Prostate gland (tissue), 2 donors: Measurements from ENCODE around the gene UBE2J1. TPM values are rescaled to one million over a fixed set of nuclear protein-coding genes. Genes with fewer than 3 reads are reported as not detected.

Experiments used
- DNase-seq: peaks from one replicate; pipeline ENCODE4 v3.0.0-alpha.2; 2019; ENCODE audit warnings: low spot score
- H3K27ac ChIP-seq, 2 donors: fragments of 200-600 bp; sonication (generic); 2 replicates each; pipeline ENCODE4 v1.5.1; 2017 to 2019
- H3K27me3 ChIP-seq: fragments of 200-600 bp; sonication (generic); replicated peaks from 2 replicates; pipeline ENCODE4 v1.5.1; 2019; ENCODE audit not compliant: insufficient read depth
- H3K36me3 ChIP-seq, 2 donors: fragments of 200-600 bp; sonication (generic); 1 replicate in 1 of 2; 2 replicates in 1 of 2; pipeline versions ENCODE4 v1.5.1 to v1.8.1; 2017 to 2019
- H3K4me1 ChIP-seq: fragments of 200-600 bp; sonication (generic); replicated peaks from 2 replicates; pipeline ENCODE4 v1.5.1; 2019
- H3K4me3 ChIP-seq, 2 donors: fragments of 200-600 bp; sonication (generic); 2 replicates each; pipeline ENCODE4 v1.5.1; 2017 to 2019
- H3K9me3 ChIP-seq: fragments of 200-600 bp; sonication (generic); 2 replicates; pipeline ENCODE4 v1.5.1; 2017
- POLR2A ChIP-seq: fragments of 450-650 bp; IDR thresholded peaks from one replicate; pipeline ENCODE4 v1.6.1; 2016; ENCODE audit warnings: antibody characterized with exemption, mild to moderate bottlenecking
- POLR2AphosphoS5 ChIP-seq: sonication (generic); formaldehyde crosslinking; IDR thresholded peaks from one replicate; pipeline ENCODE4 v1.6.1; 2017; ENCODE audit warnings: antibody characterized with exemption
- WGBS: methylation state at CpG from one replicate; pipeline ENCODE4 v1.1.5; 2018; 5-methylcytosine and 5-hydroxymethylcytosine counted together
- intact Hi-C: fragments of 100-400 bp; cut with DNase I; formaldehyde crosslinking; loops from one replicate; pipeline ENCODE4 v1.14.2; 2022
- total RNA-seq, 2 donors: library from RNA; depleted of rRNA; stranded (reverse); fragments of >200 nt; gene quantifications; one replicate each; pipeline ENCODE4 v1.1.0, GENCODE V29; 2016
- TF ChIP-seq, protein P1 (sequence below), 4 experiments: fragments of 200-600 bp in 2 of 4; fragments of 450-650 bp in 2 of 4; sonication (generic) in 2 of 4; IDR thresholded peaks; 1 replicate in 3 of 4; 2 replicates in 1 of 4; pipeline ENCODE4 v1.5.1; 2016 to 2019; ENCODE audit warnings: antibody characterized with exemption in 4 of 4, mild to moderate bottlenecking in 2 of 4, moderate library complexity in 2 of 4

Gene UBE2J1
- total RNA-seq, 2 donors from 2014 or later = 31.7 to 98.4 TPM

DNA sequence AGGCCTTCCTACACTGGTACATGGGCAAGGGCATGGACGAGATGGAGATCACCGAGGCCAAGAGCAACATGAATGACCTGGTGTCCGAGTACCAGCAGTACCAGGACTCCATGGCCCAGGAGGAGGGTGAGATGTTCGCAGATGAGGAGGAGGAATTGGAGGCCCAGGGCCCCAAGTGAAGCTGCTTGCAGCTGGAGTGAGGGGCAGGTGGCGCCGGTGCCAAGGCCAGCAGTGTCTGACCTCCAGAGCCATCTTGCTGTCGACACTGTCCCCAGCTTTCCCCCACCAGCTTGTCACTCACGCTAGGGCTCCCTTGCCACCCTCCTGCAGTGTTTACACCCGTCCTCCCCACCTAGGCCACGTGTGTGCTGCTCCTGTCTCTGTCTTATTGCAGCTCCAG, 49.6 kb downstream of the UBE2J1 start:
- DNase-seq = no peak
- 91% methylated on average over 10 of the region's 10 CpGs for WGBS
- Histone ChIP-seq H3K27me3 (no peaks in the 10 kb centered on the region), H3K4me1 (no peaks in the 10 kb centered on the region), H3K36me3 (no peaks in the 10 kb centered on the region), H3K27ac (no peak overlapping the region), H3K9me3 (no peaks in the 10 kb centered on the region), H3K4me3 (no peak overlapping the region)
- no peak for TF ChIP-seq POLR2A
- TF ChIP-seq, protein P1, sequence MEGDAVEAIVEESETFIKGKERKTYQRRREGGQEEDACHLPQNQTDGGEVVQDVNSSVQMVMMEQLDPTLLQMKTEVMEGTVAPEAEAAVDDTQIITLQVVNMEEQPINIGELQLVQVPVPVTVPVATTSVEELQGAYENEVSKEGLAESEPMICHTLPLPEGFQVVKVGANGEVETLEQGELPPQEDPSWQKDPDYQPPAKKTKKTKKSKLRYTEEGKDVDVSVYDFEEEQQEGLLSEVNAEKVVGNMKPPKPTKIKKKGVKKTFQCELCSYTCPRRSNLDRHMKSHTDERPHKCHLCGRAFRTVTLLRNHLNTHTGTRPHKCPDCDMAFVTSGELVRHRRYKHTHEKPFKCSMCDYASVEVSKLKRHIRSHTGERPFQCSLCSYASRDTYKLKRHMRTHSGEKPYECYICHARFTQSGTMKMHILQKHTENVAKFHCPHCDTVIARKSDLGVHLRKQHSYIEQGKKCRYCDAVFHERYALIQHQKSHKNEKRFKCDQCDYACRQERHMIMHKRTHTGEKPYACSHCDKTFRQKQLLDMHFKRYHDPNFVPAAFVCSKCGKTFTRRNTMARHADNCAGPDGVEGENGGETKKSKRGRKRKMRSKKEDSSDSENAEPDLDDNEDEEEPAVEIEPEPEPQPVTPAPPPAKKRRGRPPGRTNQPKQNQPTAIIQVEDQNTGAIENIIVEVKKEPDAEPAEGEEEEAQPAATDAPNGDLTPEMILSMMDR (IDR thresholded peaks at IDR 0.05) = no peak
- no peak for TF ChIP-seq POLR2AphosphoS5
- intact Hi-C loops = no loop called here

DNA sequence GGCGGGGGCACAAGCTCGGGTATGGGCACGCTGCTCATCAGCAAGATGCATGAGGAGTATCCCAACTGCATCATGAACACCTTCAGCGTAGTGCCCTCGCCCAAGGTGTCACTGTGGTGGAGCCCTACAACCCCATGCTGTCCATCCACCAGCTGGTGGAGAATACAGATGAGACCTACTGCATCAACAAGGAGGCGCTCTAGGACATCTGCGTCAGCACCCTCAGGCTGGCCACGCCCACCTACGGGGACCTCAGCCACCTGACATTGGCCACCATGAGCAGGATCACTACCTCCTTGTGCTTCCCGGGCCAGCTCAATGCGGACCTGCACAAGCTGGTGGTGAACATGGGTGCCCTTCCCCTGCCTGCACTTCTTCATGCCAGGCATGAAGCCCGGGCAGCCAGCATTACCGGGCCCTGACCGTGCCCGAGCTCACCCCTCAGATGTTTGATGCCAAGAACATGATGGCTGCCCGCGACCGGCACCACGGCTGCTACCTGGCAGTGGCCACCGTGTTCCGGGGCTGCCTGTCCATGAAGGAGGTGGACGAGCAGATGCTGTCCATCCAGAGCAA, 50.2 kb downstream of the UBE2J1 start:
- H3K36me3 ChIP-seq = no peaks in the 10 kb centered on the region
- intact Hi-C loops = no loop called here
- WGBS = 93% methylated on average over 21 of the region's 22 CpGs
- DNase-seq = no peak
- H3K27ac ChIP-seq = no peak overlapping the region
- no peaks in the 10 kb centered on the region for H3K9me3 ChIP-seq
- no peaks in the 10 kb centered on the region for H3K4me1 ChIP-seq
- TF ChIP-seq, protein P1 (IDR thresholded peaks at IDR 0.05) = no peak
- TF ChIP-seq POLR2A = no peak
- no peak for TF ChIP-seq POLR2AphosphoS5
- H3K27me3 ChIP-seq = no peaks in the 10 kb centered on the region
- no peak overlapping the region for H3K4me3 ChIP-seq

DNA sequence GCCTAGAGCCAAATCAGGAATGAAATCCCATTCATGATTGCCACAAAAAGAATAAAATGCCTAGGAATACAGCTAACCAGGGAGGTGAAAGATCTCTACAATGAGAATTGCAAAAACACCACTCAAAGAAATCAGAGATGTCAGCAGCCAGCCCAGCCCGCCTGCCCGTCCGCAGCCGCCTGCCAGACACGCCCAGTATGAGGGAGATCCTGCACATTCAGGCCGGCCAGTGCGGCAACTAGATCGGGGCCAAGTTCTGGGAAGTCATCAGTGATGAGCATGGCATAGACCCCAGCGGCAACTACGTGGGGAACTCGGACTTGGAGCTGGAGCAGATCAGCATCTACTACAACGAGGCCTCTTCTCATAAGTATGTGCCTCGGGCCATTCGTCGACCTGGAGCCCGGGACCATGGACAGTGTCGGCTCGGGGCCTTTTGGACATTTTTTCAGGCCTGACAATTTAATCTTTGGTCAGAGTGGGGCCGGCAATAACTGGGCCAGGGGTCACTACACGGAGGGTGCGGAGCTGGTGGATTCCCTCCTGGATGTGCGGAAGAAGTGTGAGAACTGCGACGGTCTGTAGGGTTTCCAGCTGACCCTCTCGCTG, 50.8 kb downstream of the UBE2J1 start:
- 93% methylated on average over 25 of the region's 25 CpGs for WGBS
- Histone ChIP-seq H3K4me3 (no peak overlapping the region), H3K27ac (no peak overlapping the region), H3K9me3 (no peaks in the 10 kb centered on the region), H3K4me1 (no peaks in the 10 kb centered on the region), H3K36me3 (no peaks in the 10 kb centered on the region), H3K27me3 (no peaks in the 10 kb centered on the region)
- no peak for DNase-seq
- TF ChIP-seq POLR2A (no peak), POLR2AphosphoS5 (no peak)
- TF ChIP-seq, protein P1 (IDR thresholded peaks at IDR 0.05) = no peak
- intact Hi-C loops = no loop called here

DNA sequence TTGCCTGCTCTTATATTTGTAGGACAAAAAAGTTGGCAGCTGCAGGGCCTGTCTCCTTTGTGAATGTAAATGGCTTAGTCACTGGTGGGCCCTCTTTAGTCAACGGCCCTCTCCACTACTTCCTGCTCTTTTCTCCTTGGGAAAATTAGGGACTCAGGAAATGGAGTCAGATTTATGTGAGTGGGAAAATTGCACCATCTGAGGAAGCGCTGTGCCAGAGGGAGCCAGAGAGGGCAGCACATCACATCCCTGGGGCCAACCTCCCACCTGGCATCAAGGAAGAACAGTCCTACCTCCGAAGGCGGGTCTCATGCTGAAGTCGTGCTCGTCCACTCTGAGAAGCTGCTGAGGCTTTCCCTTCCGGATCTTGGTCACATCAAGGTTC, 53.1 kb downstream of the UBE2J1 start:
- no peaks in the 10 kb centered on the region for H3K4me1 ChIP-seq
- WGBS = 84% methylated on average over 7 of the region's 7 CpGs
- DNase-seq = no peak
- TF ChIP-seq, protein P1 (IDR thresholded peaks at IDR 0.05) = no peak
- TF ChIP-seq POLR2A (no peak), POLR2AphosphoS5 (no peak)
- H3K36me3 ChIP-seq = no peaks in the 10 kb centered on the region
- no peaks in the 10 kb centered on the region for H3K9me3 ChIP-seq
- H3K27me3 ChIP-seq = no peaks in the 10 kb centered on the region
- no peak overlapping the region for H3K4me3 ChIP-seq
- intact Hi-C loops = no loop called here
- H3K27ac ChIP-seq = no peak overlapping the region
